ENCODE measurements around the gene PPT1.

GRCh38 chr1:40096646-40096976 is 441 bp downstream of the PPT1 start:
- TF ChIP-seq CTCF (conservative IDR thresholded peaks at IDR 0.05; ENCODE audit: low read depth, low read length) (no peak), CEBPB (IDR thresholded peaks at IDR 0.05; ENCODE audit: low read depth, low read length) (no peak), RAD21 (IDR thresholded peaks at IDR 0.05; ENCODE audit: low read length) (no peak), CHD1 (IDR thresholded peaks at IDR 0.05; ENCODE audit: low read depth, low read length) (no peak), POLR2A (IDR thresholded peaks at IDR 0.05; ENCODE audit: low read depth, low read length) (no peak)
